Measurements from ENCODE around the gene PLEKHN1.
"Not testable (repeated sequence)": the region's sequence is repeated elsewhere in the genome, so short reads cannot be mapped to it uniquely, and the experiment has no call there.

Gene PLEKHN1

GRCh38 chr1:974293-974640 lies 8.0 kb downstream of the PLEKHN1 start:
- no peak for DNase-seq (ENCODE audit: low read depth)
- in situ Hi-C loops (cut with HindIII; ENCODE audit: low sequenced_read_pairs) = no loop called here
- H3K4me3 ChIP-seq (ENCODE audit: low read depth, low read length) = no peak overlapping the region
- TF ChIP-seq CTCF (IDR thresholded peaks at IDR 0.05; ENCODE audit: low read depth, low read length, missing control alignments) = no peak

GRCh38 chr1:974687-975328 lies 8.5 kb downstream of the PLEKHN1 start:
- DNase-seq (ENCODE audit: low read depth) = no peak
- in situ Hi-C loops (cut with HindIII; ENCODE audit: low sequenced_read_pairs) = no loop called here
- TF ChIP-seq CTCF (IDR thresholded peaks at IDR 0.05; ENCODE audit: low read depth, low read length, missing control alignments) = no peak
- H3K4me3 ChIP-seq (ENCODE audit: low read depth, low read length) = no peak overlapping the region

GRCh38 chr1:975365-975764 lies 9.1 kb downstream of the PLEKHN1 start:
- in situ Hi-C loops (cut with HindIII; ENCODE audit: low sequenced_read_pairs) = no loop called here
- H3K4me3 ChIP-seq (ENCODE audit: low read depth, low read length) = no peak overlapping the region
- DNase-seq (ENCODE audit: low read depth) = no peak
- no peak for TF ChIP-seq CTCF (IDR thresholded peaks at IDR 0.05; ENCODE audit: low read depth, low read length, missing control alignments)

- DNase-seq (ENCODE audit: low read depth) = no peak
- H3K4me3 ChIP-seq (ENCODE audit: low read depth, low read length) = no peak overlapping the region
- in situ Hi-C loops (cut with HindIII; ENCODE audit: low sequenced_read_pairs) = no loop called here
- peak; percentile 52 for TF ChIP-seq CTCF (IDR thresholded peaks at IDR 0.05; ENCODE audit: low read depth, low read length, missing control alignments)
These were observed 9.8 kb downstream of the PLEKHN1 start for GRCh38 chr1:975896-976683.

- in situ Hi-C loops (cut with HindIII; ENCODE audit: low sequenced_read_pairs); DNase-seq (ENCODE audit: low read depth); H3K4me3 ChIP-seq (ENCODE audit: low read depth, low read length): not testable (repeated sequence)
These were observed 10.5 kb downstream of the PLEKHN1 start for GRCh38 chr1:976791-977190.

- DNase-seq (ENCODE audit: low read depth) = no peak
- H3K4me3 ChIP-seq (ENCODE audit: low read depth, low read length) = no peak overlapping the region
- in situ Hi-C loops (cut with HindIII; ENCODE audit: low sequenced_read_pairs) = no loop called here
- TF ChIP-seq CTCF (IDR thresholded peaks at IDR 0.05; ENCODE audit: low read depth, low read length, missing control alignments) = no peak
These were observed 12.0 kb downstream of the PLEKHN1 start for GRCh38 chr1:978069-978834.
